Measurements from ENCODE around the gene PPP1R14D. TPM values are rescaled to one million over a fixed set of nuclear protein-coding genes. Genes with fewer than 3 reads are reported as not detected.
A peak's percentile ranks its signal among the peaks of the same experiment; 100 is the strongest.

Gene PPP1R14D
- total and polyA plus RNA-seq, 2 of the 8 experiments (the other 6 are each of a cell fraction or from before 2014, with no cell fraction given) = not detected

GRCh38 chr15:40845511-40846284, 17.2 kb upstream of the PPP1R14D start (continued):
- TF ChIP-seq KDM1A (IDR thresholded peaks at IDR 0.05; ENCODE audit: borderline replicate concordance, low read length) (no peak), EZH2 (IDR thresholded peaks at IDR 0.05; ENCODE audit: low read depth, low read length, severe bottlenecking) (no peak), CHD1 (IDR thresholded peaks at IDR 0.05; ENCODE audit: low read depth, low read length) (no peak), TCF12 (IDR thresholded peaks at IDR 0.05; ENCODE audit: low read depth, low read length) (no peak), POLR2A (IDR thresholded peaks at IDR 0.05; ENCODE audit: control extremely low read depth in 1 of 2, low read depth in 2 of 2, low read length in 2 of 2) (peak in 1 of 2 experiments; percentile 53; a peak in 2 of 3 replicates), TAF1 (IDR thresholded peaks at IDR 0.05; ENCODE audit: low read depth, low read length) (no peak; the same call in 1 of the 2 replicates), CHD7 (IDR thresholded peaks at IDR 0.05; ENCODE audit: insufficient replicate concordance, low read length) (no peak), CHD2 (IDR thresholded peaks at IDR 0.05; ENCODE audit: low read length) (no peak), CBX8 (IDR thresholded peaks at IDR 0.05; ENCODE audit: borderline replicate concordance, low read depth, low read length) (no peak), TAF7 (optimal IDR thresholded peaks at IDR 0.05; ENCODE audit: borderline replicate concordance, low read depth, low read length) (no peak), RFX5 (IDR thresholded peaks at IDR 0.05; ENCODE audit: borderline replicate concordance, low read depth, low read length) (no peak)
